HG02943 (cell line): ENCODE results near the gene FOLR1.
A peak's percentile ranks its signal among the peaks of the same experiment; 100 is the strongest.

Source experiments
- ATAC-seq: cut with Tn5 transposase; IDR thresholded peaks from one replicate; pipeline ENCODE4 v1.9.1; 2021; ENCODE audit warnings: mild to moderate bottlenecking, low read depth, moderate library complexity; ENCODE audit not compliant: unreplicated experiment

FOLR1 gene

GRCh38 chr11:72222907-72223614 is 31.1 kb downstream of the FOLR1 start:
- peak; percentile 63 for ATAC-seq

GRCh38 chr11:72223615-72224563 is 31.9 kb downstream of the FOLR1 start:
- peak; percentile 44 for ATAC-seq

GRCh38 chr11:72224564-72225410 is 32.8 kb downstream of the FOLR1 start, which contains the start of gene INPPL1:
Gene INPPL1, plus strand, starts transcription at chr11:72224767. Its CDS starts 218 bp downstream, at chr11:72224985.
- no peak for ATAC-seq

GRCh38 chr11:72225411-72225951 is 33.5 kb downstream of the FOLR1 start:
- ATAC-seq: no peak

- no peak for ATAC-seq
These were observed 34.8 kb downstream of the FOLR1 start for GRCh38 chr11:72226701-72227100.

GRCh38 chr11:72227316-72228228 is 35.6 kb downstream of the FOLR1 start:
- no peak for ATAC-seq

- no peak for ATAC-seq
These were observed 36.4 kb downstream of the FOLR1 start for GRCh38 chr11:72228229-72228843.

- no peak for ATAC-seq
These were observed 36.9 kb downstream of the FOLR1 start for GRCh38 chr11:72228844-72229231.

- ATAC-seq: no peak
These were observed 37.5 kb downstream of the FOLR1 start for GRCh38 chr11:72229336-72229924.

- ATAC-seq: no peak
These were observed 38.2 kb downstream of the FOLR1 start for GRCh38 chr11:72229925-72230763.

GRCh38 chr11:72230764-72231365 is 38.9 kb downstream of the FOLR1 start:
- ATAC-seq: no peak

- no peak for ATAC-seq
These were observed 39.7 kb downstream of the FOLR1 start for GRCh38 chr11:72231396-72232259.

- ATAC-seq: no peak
These were observed 40.5 kb downstream of the FOLR1 start for GRCh38 chr11:72232260-72233055.

GRCh38 chr11:72233056-72233772 is 41.3 kb downstream of the FOLR1 start:
- ATAC-seq: no peak
